ENCODE measurements around the gene CENPK. TPM values are rescaled to one million over a fixed set of nuclear protein-coding genes. Genes with fewer than 3 reads are reported as not detected.

Gene CENPK
- total and polyA plus RNA-seq, 2 of the 8 experiments (the other 6 are each of a cell fraction or from before 2014, with no cell fraction given), result 13.3 to 50.9 TPM

- FAIRE-seq, result no peak
- Histone ChIP-seq H2BK15ac (ENCODE audit: low read length) (no peak overlapping the region), H3K4me1 (replicated peaks in 1 of 4; ENCODE audit: control insufficient read depth in 3 of 4, insufficient read depth in 4 of 4, low read length in 3 of 4) (no peaks in the 10 kb centered on the region), H3K4me3 (ENCODE audit: extremely low read depth in 1 of 4, insufficient read depth in 2 of 4, low read depth in 3 of 4, low read length in 4 of 4) (no peak overlapping the region), H3K18ac (ENCODE audit: extremely low read depth, low read length) (no peak overlapping the region), H3K27me3 (replicated peaks in 1 of 4; ENCODE audit: control insufficient read depth in 3 of 4, extremely low read depth in 1 of 4, insufficient read depth in 3 of 4, low read length in 3 of 4) (no peaks in the 10 kb centered on the region), H3K27ac (ENCODE audit: low read depth, low read length) (no peak overlapping the region), H4K5ac (ENCODE audit: insufficient read length, low read depth, low read length) (no peak overlapping the region), H4K91ac (replicated peaks; ENCODE audit: insufficient read length, low read length) (no peak overlapping the region), H2AK5ac (ENCODE audit: low read depth, low read length) (no peak overlapping the region), H2BK12ac (ENCODE audit: low read depth, low read length) (no peak overlapping the region), H4K20me1 (replicated peaks in 1 of 2; ENCODE audit: control insufficient read depth in 1 of 2, insufficient read depth in 2 of 2, low read length in 2 of 2) (peaks cover 0 to 4% of the 10 kb centered on the region in 2 experiments), H2BK20ac (ENCODE audit: low read length) (no peak overlapping the region), H3K14ac (ENCODE audit: insufficient read length) (no peak overlapping the region), H3K36me3 (ENCODE audit: control insufficient read depth in 2 of 4, insufficient read depth in 4 of 4, low read length in 3 of 4) (peaks cover 0 to 34% (median 5%) of the 10 kb centered on the region in 4 experiments; a peak in 4 of 8 replicates), H2BK5ac (ENCODE audit: low read depth, low read length) (no peak overlapping the region), H2BK120ac (replicated peaks; ENCODE audit: low read depth, low read length) (no peak overlapping the region), H3K79me2 (ENCODE audit: control insufficient read depth in 1 of 2, insufficient read depth in 2 of 2, low read length in 2 of 2) (peaks cover 0 to 11% of the 10 kb centered on the region in 2 experiments; a peak in 2 of 4 replicates), H2AFZ (ENCODE audit: low read length) (no peak overlapping the region), H3K23me2 (ENCODE audit: low read depth, low read length) (no peaks in the 10 kb centered on the region), H4K8ac (ENCODE audit: extremely low read depth, insufficient read depth, low read length) (no peak overlapping the region), H3K9ac (replicated peaks in 1 of 4; ENCODE audit: extremely low read depth in 1 of 4, low read depth in 3 of 4, low read length in 3 of 4) (no peak overlapping the region), H3K23ac (ENCODE audit: insufficient read length) (no peak overlapping the region), H3K56ac (replicated peaks; ENCODE audit: insufficient read length, low read depth, low read length) (no peak overlapping the region), H3K4ac (replicated peaks; ENCODE audit: insufficient read length, low read depth, low read length) (no peak overlapping the region), H3K79me1 (ENCODE audit: low read depth, low read length) (no peaks in the 10 kb centered on the region), H3K4me2 (ENCODE audit: insufficient read depth in 1 of 2, low read depth in 2 of 2, low read length in 2 of 2) (no peak overlapping the region), H3K9me3 (ENCODE audit: insufficient read depth in 2 of 2, low read depth in 1 of 2, low read length in 1 of 2) (no peaks in the 10 kb centered on the region)
- no peak for DNase-seq (ENCODE audit: low read depth in 1 of 2, low spot score in 2 of 2)
- POLR2A ChIA-PET (ENCODE audit: partially characterized antibody), result interaction anchor here (1.8 kb wide), 1 partner anchor 12 kb away, joined by 4 read pairs; no protein-coding TSS in a partner anchor
- WGBS, 2 experiments (ENCODE audit: extremely low coverage in 1 of 2, insufficient coverage in 1 of 2, insufficient read length in 1 of 2, insufficient replicate concordance in 2 of 2, low coverage in 1 of 2, low lambda C conversion rate in 2 of 2, missing lambda C conversion rate in 1 of 2), result 94% methylated on average over 2 of the region's 2 CpGs; no CpG with 5 or more reads in 1 of the 2 experiments
- CTCF ChIA-PET (ENCODE audit: partially characterized antibody), result no interaction called here
- TF ChIP-seq SP1 (IDR thresholded peaks at IDR 0.05; ENCODE audit: low read depth, low read length) (no peak), SRF (IDR thresholded peaks at IDR 0.05; ENCODE audit: low read depth, low read length) (no peak), KDM4A (IDR thresholded peaks at IDR 0.05; ENCODE audit: low read depth, low read length, severe bottlenecking) (no peak), EGR1 (IDR thresholded peaks at IDR 0.05; ENCODE audit: borderline replicate concordance, low read depth, low read length) (no peak), KDM1A (IDR thresholded peaks at IDR 0.05; ENCODE audit: borderline replicate concordance, low read length) (no peak), EP300 (IDR thresholded peaks at IDR 0.05; ENCODE audit: borderline replicate concordance in 1 of 2, low read depth in 2 of 2, low read length in 2 of 2) (no peak), SIN3A (conservative IDR thresholded peaks at IDR 0.05 in 1 of 2, IDR thresholded peaks at IDR 0.05 in 1 of 2; ENCODE audit: low read depth in 1 of 2, low read length in 2 of 2) (no peak)
These were observed 7.7 kb upstream of the CENPK start for GRCh38 chr5:65570598-65571226.

Data from H1 (cell line).